Measurements from ENCODE around the gene MRGPRG. TPM values are rescaled to one million over a fixed set of nuclear protein-coding genes. Genes with fewer than 3 reads are reported as not detected.
"Not testable (repeated sequence)": the region's sequence is repeated elsewhere in the genome, so short reads cannot be mapped to it uniquely, and the experiment has no call there.

Gene MRGPRG
- polyA plus RNA-seq, 1 donor (not counting 4 experiments of a cell fraction or from before 2014, with no cell fraction given) = not detected

GRCh38 chr11:3255241-3255640 lies 36.6 kb upstream of the MRGPRG start:
- H4K20me1 ChIP-seq (ENCODE audit: control insufficient read depth, extremely low read depth, insufficient read depth, low read length); H3K27me3 ChIP-seq (ENCODE audit: control insufficient read depth, extremely low read depth, insufficient read depth, low read length); H3K9me3 ChIP-seq (ENCODE audit: control insufficient read depth, low read depth, low read length); H3K27ac ChIP-seq (ENCODE audit: control insufficient read depth, insufficient read depth, low read length); H3K4me1 ChIP-seq (ENCODE audit: control insufficient read depth, extremely low read depth, insufficient read depth, low read length); H3K36me3 ChIP-seq (ENCODE audit: control insufficient read depth in 2 of 2, extremely low read depth in 1 of 2, insufficient read depth in 2 of 2, low read length in 2 of 2); DNase-seq (ENCODE audit: low read depth, low spot score); H3K4me2 ChIP-seq (ENCODE audit: control insufficient read depth, extremely low read depth, insufficient read depth, low read depth, low read length); H3K9ac ChIP-seq (ENCODE audit: control insufficient read depth, extremely low read depth, insufficient read depth, low read length); H3K9me1 ChIP-seq (ENCODE audit: control insufficient read depth, extremely low read depth, insufficient read depth, low read length); H2AFZ ChIP-seq (ENCODE audit: control insufficient read depth, low read length); H3K79me2 ChIP-seq (ENCODE audit: control insufficient read depth, insufficient read depth, low read length); FAIRE-seq; H3K4me3 ChIP-seq (ENCODE audit: control insufficient read depth in 2 of 3, extremely low read depth in 1 of 3, insufficient read depth in 2 of 3, low read depth in 1 of 3, low read length in 3 of 3); dilution Hi-C loops (cut with MboI; ENCODE audit: extremely low pct_ligation_motif_present, low sequenced_read_pairs): not testable (repeated sequence)

DNA sequence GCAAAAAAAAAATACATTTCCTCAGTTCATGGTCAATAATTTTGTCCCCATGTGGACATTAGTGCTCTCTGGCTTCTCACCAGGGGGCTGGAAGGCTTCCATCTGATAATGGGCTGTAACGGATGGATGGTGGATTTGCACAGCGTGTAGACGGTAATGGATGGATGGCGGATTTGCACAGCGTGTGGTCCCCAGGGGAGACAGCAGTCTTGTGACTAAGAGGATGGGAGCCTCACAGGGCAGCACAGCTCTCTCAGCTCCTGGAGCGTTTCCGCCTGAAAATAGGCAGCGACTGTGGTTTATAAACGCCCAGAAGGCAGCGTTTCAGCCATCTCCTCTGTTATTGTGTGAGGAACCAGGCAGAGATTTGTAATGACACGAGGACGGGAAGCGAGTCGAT lies 36.2 kb upstream of the MRGPRG start:
- H4K20me1 ChIP-seq (ENCODE audit: control insufficient read depth, extremely low read depth, insufficient read depth, low read length); H3K4me2 ChIP-seq (ENCODE audit: control insufficient read depth, extremely low read depth, insufficient read depth, low read depth, low read length); H2AFZ ChIP-seq (ENCODE audit: control insufficient read depth, low read length); H3K79me2 ChIP-seq (ENCODE audit: control insufficient read depth, insufficient read depth, low read length); H3K9me1 ChIP-seq (ENCODE audit: control insufficient read depth, extremely low read depth, insufficient read depth, low read length); H3K4me3 ChIP-seq (ENCODE audit: control insufficient read depth in 2 of 3, extremely low read depth in 1 of 3, insufficient read depth in 2 of 3, low read depth in 1 of 3, low read length in 3 of 3); dilution Hi-C loops (cut with MboI; ENCODE audit: extremely low pct_ligation_motif_present, low sequenced_read_pairs); H3K4me1 ChIP-seq (ENCODE audit: control insufficient read depth, extremely low read depth, insufficient read depth, low read length); H3K36me3 ChIP-seq (ENCODE audit: control insufficient read depth in 2 of 2, extremely low read depth in 1 of 2, insufficient read depth in 2 of 2, low read length in 2 of 2); H3K27ac ChIP-seq (ENCODE audit: control insufficient read depth, insufficient read depth, low read length); H3K9me3 ChIP-seq (ENCODE audit: control insufficient read depth, low read depth, low read length); H3K9ac ChIP-seq (ENCODE audit: control insufficient read depth, extremely low read depth, insufficient read depth, low read length); FAIRE-seq; DNase-seq (ENCODE audit: low read depth, low spot score); H3K27me3 ChIP-seq (ENCODE audit: control insufficient read depth, extremely low read depth, insufficient read depth, low read length): not testable (repeated sequence)

DNA sequence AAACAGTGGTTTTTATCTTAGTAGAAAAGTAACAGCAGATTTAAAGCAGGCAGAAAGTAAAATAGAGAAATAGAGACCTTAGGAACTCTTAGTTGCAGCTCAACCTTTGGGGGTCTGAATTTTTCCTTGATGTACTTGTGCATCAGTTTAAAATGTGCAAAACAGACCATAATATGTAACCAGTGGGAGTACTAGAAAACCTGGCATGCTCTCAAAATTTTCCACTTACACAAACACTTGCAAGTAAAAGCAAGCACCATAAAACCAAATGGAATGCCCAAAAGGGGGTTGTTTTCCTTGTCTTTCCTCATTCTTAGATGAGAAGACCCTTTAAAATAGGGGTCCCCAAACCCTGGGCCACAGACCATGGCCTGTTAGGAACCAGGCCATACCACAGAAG lies 26.5 kb upstream of the MRGPRG start:
- Histone ChIP-seq H3K79me2 (ENCODE audit: control insufficient read depth, insufficient read depth, low read length) (no peaks in the 10 kb centered on the region), H3K27ac (ENCODE audit: control insufficient read depth, insufficient read depth, low read length) (no peak overlapping the region), H3K27me3 (ENCODE audit: control insufficient read depth, extremely low read depth, insufficient read depth, low read length) (no peaks in the 10 kb centered on the region), H3K4me1 (ENCODE audit: control insufficient read depth, extremely low read depth, insufficient read depth, low read length) (no peaks in the 10 kb centered on the region), H3K4me3 (ENCODE audit: control insufficient read depth in 2 of 3, extremely low read depth in 1 of 3, insufficient read depth in 2 of 3, low read depth in 1 of 3, low read length in 3 of 3) (no peak overlapping the region), H3K9me1 (ENCODE audit: control insufficient read depth, extremely low read depth, insufficient read depth, low read length) (no peaks in the 10 kb centered on the region), H3K4me2 (ENCODE audit: control insufficient read depth, extremely low read depth, insufficient read depth, low read depth, low read length) (no peak overlapping the region), H2AFZ (ENCODE audit: control insufficient read depth, low read length) (no peak overlapping the region), H4K20me1 (ENCODE audit: control insufficient read depth, extremely low read depth, insufficient read depth, low read length) (no peaks in the 10 kb centered on the region), H3K36me3 (ENCODE audit: control insufficient read depth in 2 of 2, extremely low read depth in 1 of 2, insufficient read depth in 2 of 2, low read length in 2 of 2) (no peaks in the 10 kb centered on the region), H3K9ac (ENCODE audit: control insufficient read depth, extremely low read depth, insufficient read depth, low read length) (no peak overlapping the region), H3K9me3 (ENCODE audit: control insufficient read depth, low read depth, low read length) (no peaks in the 10 kb centered on the region)
- dilution Hi-C loops (cut with MboI; ENCODE audit: extremely low pct_ligation_motif_present, low sequenced_read_pairs) = no loop called here
- DNase-seq (ENCODE audit: low read depth, low spot score) = no peak
- FAIRE-seq = no peak
- TF ChIP-seq EZH2 (IDR thresholded peaks at IDR 0.05; ENCODE audit: low read length) (no peak), CTCF (optimal IDR thresholded peaks at IDR 0.05 in 1 of 3, IDR thresholded peaks at IDR 0.05 in 1 of 3, conservative IDR thresholded peaks at IDR 0.05 in 1 of 3; ENCODE audit: extremely low read depth in 1 of 3, insufficient read depth in 2 of 3, low read length in 3 of 3) (no peak)

Measured in keratinocyte (primary cell).